HG02885 (cell line): ENCODE measurements around the gene TXLNA.
A peak's percentile ranks its signal among the peaks of the same experiment; 100 is the strongest.

ENCODE experiments used
- ATAC-seq: cut with Tn5 transposase; IDR thresholded peaks from one replicate; pipeline ENCODE4 v1.9.1; 2021; ENCODE audit warnings: mild to moderate bottlenecking; ENCODE audit not compliant: unreplicated experiment, poor library complexity

The TXLNA gene

GRCh38 chr1:32205401-32206370 is 26.2 kb downstream of the TXLNA start, which contains the start of gene IQCC:
IQCC (plus strand) TSS chr1:32205671; CDS start chr1:32205682, 11 bp downstream.
- ATAC-seq = peak; percentile 57

DNA sequence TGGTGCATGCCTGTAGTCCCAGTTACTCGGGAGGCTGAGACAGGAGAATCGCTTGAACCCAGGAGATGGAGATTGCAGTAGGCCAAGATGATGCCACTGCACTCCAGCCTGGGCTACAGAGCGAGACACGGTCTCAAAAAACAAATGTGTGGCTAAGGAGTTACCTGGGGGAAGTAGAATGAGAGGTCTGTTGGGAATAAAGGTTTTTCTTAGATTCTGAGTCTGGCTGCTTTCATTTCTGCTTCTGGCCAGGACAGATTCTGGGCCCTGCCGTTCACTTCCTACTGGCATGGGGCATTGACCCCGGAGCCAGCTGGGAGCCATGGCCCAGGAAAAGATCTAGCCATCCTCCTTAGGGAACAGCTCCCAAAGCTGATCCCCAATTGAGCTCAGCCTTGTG is 29.0 kb downstream of the TXLNA start:
- ATAC-seq = no peak

- ATAC-seq = no peak
Measured at GRCh38 chr1:32208891-32209328, 29.4 kb downstream of the TXLNA start, which contains the start of gene DCDC2B. DCDC2B (plus strand) TSS chr1:32209089; CDS start chr1:32209094, 5 bp downstream.

DNA sequence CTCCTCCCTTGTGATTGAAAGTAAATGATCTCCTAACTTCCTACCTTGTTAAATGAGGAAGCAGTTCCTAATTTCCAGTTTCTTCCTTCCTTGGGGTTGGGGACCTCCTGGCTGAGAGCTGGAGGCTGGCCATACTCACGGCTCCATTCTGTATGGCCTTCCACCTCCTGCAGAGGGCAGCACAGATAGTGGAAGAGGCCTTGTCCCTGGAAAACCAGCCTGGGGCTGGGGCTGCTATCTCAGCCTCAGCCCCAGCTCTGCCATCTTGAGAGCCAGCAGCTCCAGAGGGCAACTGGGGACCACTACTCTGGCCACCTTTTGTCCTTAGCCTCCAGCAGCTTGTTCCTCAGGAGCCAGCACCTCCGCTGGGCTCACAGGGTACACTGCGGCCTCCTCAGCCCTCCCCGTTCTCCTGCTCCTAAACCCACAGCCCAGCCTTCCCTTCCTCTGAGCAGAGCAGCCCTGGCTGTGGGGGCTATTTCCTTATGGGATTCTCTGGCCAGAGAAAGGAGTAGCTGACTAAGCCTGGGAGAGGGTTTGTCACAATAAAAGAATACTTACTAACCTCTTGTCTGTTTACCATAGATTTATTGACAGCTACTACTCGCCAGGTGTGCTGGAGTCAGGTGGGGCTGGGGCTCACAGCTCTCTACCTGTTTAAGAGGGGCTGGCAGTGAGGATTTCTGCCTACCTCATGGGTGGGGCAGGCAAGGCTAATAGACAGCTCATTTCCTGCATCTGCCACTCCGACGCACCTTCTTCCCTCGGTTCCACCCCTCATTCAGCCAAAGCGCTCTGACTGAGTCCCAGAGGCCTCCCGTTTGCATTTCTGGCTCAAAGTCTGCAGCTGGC is 36.4 kb downstream of the TXLNA start:
- no peak for ATAC-seq

DNA sequence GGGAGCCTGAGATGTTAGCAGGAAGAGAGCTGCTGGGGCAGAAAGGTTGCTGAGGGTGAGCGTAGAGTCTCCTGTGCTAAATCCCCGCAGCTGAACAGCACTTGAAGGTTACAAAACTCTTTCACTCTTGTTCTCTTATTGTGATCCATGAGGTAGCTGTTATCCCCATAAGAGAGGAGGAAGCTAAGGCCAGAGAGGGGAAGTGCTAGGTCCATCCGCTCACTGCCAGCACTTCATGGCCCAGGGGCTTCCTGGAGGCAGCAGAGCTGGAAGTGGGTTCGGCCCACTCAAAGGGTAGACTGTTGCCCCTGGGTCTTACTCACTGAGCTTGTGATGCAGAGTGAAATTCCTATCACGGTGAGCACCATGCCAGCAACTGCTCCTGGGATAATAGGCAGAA is 37.1 kb downstream of the TXLNA start:
- ATAC-seq = no peak

DNA sequence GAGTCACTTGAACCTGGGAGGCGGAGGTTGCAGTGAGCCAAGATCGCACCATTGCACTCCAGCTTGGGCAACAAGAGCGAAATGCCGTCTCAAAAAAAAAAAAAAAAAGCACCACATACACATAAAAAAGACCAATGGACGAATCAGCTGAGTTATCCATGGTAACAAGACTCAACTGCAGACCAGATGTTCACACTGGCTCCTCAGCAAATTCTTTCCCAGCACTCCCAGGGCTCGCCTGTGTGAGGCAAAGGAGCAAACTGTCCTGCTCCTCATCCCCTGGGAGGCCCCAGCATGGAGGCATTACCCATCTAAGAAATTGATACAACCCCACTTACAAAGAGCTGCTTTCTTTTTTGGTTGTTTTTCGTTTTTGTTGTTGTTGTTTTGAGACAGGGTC is 39.5 kb downstream of the TXLNA start:
- ATAC-seq = no peak

DNA sequence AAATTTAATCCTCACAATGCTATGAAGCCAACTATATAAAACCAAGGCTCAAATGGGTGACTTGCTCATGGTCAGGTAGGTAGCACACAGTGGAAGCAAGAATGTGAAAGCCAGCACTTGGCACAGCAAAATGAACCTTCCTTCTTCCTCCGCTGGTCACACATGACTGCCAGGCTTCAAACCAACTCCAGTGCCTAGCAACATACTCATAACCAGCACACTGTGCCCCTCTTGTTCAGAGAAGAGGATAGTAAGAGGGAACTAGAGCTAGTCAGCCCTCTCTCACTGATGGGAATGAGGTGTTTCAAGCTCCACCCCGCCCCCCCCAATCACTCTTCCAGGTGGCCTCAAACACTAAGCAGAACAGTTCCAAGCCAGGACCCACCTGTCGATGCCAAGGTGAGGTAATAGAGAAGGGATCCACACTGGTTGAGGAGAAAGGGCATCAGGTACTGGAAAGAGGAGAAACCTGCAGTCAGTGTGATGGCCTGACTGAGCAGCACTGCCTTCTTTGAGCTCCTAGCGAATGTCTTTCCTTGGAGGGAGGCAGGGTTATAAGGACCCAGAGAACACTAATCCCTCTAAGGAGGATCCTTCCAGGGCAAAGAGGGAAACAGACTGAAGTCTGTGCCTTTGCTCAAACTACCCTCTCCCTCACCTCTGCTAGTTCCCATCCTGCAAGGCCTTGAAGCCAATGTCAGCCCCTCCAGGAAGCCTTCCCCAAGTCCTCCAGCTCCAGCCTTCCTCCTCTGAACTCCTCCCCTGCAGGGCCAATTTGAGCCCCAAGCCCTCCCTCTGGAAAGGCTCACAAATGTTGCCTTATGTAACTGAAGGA is 41.5 kb downstream of the TXLNA start:
- ATAC-seq = no peak

- peak; percentile 20 for ATAC-seq
Measured at GRCh38 chr1:32221581-32221979, 42.1 kb downstream of the TXLNA start.

DNA sequence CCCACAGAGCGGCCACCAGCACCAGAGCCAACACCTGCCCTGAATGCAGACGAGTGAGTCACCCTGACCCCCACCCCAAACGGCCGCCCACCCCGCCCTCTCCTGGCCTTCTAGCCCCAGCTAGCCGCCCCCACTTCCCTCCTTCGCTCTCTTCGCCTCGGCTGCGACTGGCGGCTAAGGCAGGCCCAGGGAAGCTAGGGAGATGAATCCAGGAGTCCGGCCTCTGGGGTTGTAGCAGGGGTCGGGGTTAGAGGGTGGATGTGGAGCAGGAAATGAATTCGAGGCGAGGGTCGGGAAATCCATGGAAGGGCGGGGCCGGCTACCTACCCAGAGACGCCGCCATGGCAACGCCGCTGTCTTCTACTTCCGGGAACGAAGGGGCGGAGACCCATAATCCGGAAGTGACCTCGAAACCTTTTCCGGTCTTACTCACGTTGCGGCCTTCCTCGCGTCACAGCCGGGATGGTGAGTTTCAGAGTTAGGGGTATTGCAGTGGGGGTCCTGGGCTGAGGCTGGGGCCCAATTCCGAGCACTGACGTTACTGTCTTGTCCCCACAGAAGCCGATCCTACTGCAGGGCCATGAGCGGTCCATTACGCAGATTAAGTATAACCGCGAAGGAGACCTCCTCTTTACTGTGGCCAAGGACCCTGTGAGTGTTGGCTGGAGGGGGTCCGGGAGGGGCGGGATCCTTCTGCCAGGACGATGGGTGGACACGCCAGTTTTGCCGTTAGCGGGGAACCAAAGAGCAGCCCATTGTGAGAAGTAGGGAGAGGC is 42.7 kb downstream of the TXLNA start, which contains the start of the genes EIF3I and TMEM234:
EIF3I (plus strand) TSS at position 428 of the 776 bp plus-strand sequence; CDS start at position 463, 35 bp downstream.
TMEM234 (minus strand) TSS at position 374 of the 776 bp plus-strand sequence; CDS start at position 343, 31 bp downstream.
- peak; percentile 92 for ATAC-seq

DNA sequence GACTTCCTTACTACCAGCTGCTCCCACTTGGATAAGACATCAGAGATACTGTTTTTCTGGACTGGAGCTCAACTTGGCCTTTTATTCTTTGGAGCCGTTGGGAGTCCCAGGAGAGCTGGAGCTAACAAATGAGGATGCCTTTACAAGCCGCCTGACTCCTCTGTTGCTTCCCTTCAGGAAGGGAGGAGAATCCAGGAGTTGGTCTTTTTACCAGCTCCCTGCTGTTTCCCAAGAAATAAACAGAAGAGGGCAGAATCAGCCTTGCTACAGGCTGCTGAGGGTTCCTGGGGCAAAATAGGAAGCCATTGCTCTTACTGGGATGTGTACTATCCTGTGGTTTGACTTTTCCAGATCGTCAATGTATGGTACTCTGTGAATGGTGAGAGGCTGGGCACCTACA is 44.2 kb downstream of the TXLNA start:
- ATAC-seq = no peak

GRCh38 chr1:32224285-32224684 is 44.8 kb downstream of the TXLNA start:
- no peak for ATAC-seq

GRCh38 chr1:32228771-32229170 is 49.3 kb downstream of the TXLNA start:
- ATAC-seq = no peak

GRCh38 chr1:32231843-32232432 is 52.5 kb downstream of the TXLNA start:
- ATAC-seq = no peak

- ATAC-seq = no peak
Measured at GRCh38 chr1:32232558-32233304, 53.3 kb downstream of the TXLNA start.

GRCh38 chr1:32234792-32235191 is 55.3 kb downstream of the TXLNA start:
- ATAC-seq = no peak

DNA sequence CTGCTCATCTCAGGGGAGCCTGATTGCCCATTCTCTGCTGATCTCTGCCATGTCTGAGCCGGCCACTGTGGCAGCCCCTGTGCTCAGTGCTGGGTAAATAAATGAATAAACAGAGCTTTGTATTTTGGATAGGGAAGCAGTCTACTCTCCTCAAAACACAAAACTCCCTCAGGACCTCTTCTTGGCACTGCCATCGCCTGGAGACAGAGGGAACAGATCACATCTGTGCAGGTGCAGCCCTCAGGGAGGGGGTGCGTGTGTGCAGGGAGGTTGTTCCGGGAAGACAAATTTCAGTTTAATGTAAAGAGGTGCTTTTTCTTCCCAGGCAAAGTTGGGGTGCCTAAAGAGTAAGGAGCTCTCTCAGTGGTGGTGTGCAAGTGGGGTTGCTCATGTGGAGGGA is 59.9 kb downstream of the TXLNA start:
- no peak for ATAC-seq

- no peak for ATAC-seq
Measured at GRCh38 chr1:32239790-32240139, 60.3 kb downstream of the TXLNA start.
